ENCODE results near the gene TREM2. TPM values are rescaled to one million over a fixed set of nuclear protein-coding genes. Genes with fewer than 3 reads are reported as not detected.

TREM2 gene
- total RNA-seq, 1 donor from 2014 or later = not detected

DNA sequence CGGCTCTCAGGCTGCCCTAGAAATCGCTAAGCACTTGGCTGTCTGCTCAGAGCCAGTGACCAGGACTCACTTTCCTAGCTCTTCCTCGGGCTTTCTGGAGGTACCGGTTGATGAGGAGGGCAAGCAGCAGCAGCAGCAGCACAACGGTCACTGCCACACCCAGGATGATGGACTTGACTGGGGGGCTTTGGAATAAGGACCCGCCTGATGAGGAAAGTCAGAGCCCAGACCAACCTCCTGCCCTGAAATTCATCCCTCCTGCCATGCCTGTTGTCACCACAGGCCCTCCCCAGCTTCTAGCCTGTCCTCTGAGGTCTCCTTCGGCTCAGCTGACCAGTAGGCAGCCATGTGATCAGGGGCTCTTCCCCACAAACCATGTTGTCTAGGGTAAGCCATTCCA lies 21.8 kb upstream of the TREM2 start:
- no peaks in the 10 kb centered on the region for H3K27me3 ChIP-seq (ENCODE audit: insufficient read depth, low read length)
- no peak overlapping the region for H2AFZ ChIP-seq (ENCODE audit: low read depth, low read length)
- DNase-seq (ENCODE audit: low read depth) = no peak
- Mint-ChIP-seq H3K36me3 (ENCODE audit: low read depth, unreplicated experiment) (no peaks in the 10 kb centered on the region), H3K9me3 (ENCODE audit: unreplicated experiment) (peaks cover 11% of the 10 kb centered on the region), H3K27me3 (ENCODE audit: low read depth, unreplicated experiment) (peaks cover 11% of the 10 kb centered on the region), H3K27ac (ENCODE audit: unreplicated experiment) (no peak overlapping the region), H3K4me3 (ENCODE audit: unreplicated experiment) (no peak overlapping the region), H3K4me1 (ENCODE audit: low read depth, unreplicated experiment) (no peaks in the 10 kb centered on the region)
- H3K4me3 ChIP-seq (ENCODE audit: insufficient read depth, low read depth, low read length) = no peak overlapping the region
- H4K20me1 ChIP-seq (ENCODE audit: insufficient read depth, low read length) = no peaks in the 10 kb centered on the region
- TF ChIP-seq, protein P1, sequence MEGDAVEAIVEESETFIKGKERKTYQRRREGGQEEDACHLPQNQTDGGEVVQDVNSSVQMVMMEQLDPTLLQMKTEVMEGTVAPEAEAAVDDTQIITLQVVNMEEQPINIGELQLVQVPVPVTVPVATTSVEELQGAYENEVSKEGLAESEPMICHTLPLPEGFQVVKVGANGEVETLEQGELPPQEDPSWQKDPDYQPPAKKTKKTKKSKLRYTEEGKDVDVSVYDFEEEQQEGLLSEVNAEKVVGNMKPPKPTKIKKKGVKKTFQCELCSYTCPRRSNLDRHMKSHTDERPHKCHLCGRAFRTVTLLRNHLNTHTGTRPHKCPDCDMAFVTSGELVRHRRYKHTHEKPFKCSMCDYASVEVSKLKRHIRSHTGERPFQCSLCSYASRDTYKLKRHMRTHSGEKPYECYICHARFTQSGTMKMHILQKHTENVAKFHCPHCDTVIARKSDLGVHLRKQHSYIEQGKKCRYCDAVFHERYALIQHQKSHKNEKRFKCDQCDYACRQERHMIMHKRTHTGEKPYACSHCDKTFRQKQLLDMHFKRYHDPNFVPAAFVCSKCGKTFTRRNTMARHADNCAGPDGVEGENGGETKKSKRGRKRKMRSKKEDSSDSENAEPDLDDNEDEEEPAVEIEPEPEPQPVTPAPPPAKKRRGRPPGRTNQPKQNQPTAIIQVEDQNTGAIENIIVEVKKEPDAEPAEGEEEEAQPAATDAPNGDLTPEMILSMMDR (IDR thresholded peaks at IDR 0.05; ENCODE audit: insufficient read depth, low read depth, low read length) = no peak
- TF ChIP-seq EZH2 (IDR thresholded peaks at IDR 0.05; ENCODE audit: insufficient read depth, low read length) = no peak
- H3K27ac ChIP-seq (ENCODE audit: low read depth, low read length) = no peak overlapping the region
- H3K4me1 ChIP-seq (ENCODE audit: insufficient read depth, low read length) = no peaks in the 10 kb centered on the region
- FAIRE-seq = no peak
- no peak overlapping the region for H3K9ac ChIP-seq (ENCODE audit: low read length)
- no peak overlapping the region for H3K4me2 ChIP-seq (ENCODE audit: low read length)
- H3K36me3 ChIP-seq (ENCODE audit: insufficient read depth, low read length) = no peaks in the 10 kb centered on the region
- no peaks in the 10 kb centered on the region for H3K9me3 ChIP-seq (ENCODE audit: insufficient read depth, low read depth, low read length)
- H3K79me2 ChIP-seq (ENCODE audit: insufficient read depth, low read length) = no peaks in the 10 kb centered on the region

DNA sequence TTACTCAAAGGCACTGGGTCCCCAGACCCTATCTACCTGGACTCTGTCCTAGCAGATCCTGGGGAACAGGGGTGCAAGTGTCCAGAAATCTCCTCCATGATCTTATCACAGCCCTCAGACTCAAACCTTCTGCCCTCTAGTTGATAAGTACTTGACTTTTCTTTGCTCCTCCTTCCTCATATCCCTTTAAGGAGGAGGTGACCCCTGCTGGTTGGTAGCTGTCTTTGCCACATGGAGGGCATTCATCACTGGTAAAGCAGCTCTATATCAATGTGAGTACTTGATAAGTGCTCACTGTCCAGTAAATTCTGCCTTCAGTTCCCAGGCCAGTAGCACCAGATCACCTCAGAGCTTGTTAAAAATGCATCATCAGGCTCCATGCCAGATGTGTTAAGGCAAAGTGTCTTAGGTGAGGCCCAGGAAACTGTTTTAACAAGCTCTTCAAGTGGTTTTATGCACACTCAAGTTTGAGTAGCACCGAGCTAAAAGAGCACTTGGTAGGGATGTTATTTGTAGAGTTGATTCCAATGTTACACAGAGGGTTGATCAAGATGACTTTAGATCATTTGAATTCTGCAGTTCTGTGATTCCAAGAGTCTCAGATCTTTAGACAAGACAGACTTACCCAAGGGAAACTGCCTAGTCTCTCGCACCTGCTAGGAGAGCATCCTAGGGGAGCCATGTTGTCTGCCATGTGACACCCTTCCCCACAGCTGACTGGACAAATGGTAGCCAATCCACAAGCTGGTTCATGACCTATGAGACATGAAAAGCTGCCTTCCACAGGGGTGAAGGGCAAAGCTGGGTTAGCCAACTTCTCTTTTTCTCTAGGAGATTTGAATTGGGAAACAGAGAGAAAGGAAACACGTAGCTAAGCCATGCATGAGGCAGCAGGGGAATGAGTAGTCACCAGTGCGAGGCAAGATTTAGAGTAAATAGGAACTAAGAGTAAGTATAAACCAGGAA lies 19.4 kb upstream of the TREM2 start:
- Mint-ChIP-seq H3K9me3 (ENCODE audit: unreplicated experiment) (no peaks in the 10 kb centered on the region), H3K4me1 (ENCODE audit: low read depth, unreplicated experiment) (no peaks in the 10 kb centered on the region), H3K4me3 (ENCODE audit: unreplicated experiment) (no peak overlapping the region), H3K27ac (ENCODE audit: unreplicated experiment) (no peak overlapping the region), H3K27me3 (ENCODE audit: low read depth, unreplicated experiment) (peaks cover 11% of the 10 kb centered on the region), H3K36me3 (ENCODE audit: low read depth, unreplicated experiment) (no peaks in the 10 kb centered on the region)
- no peaks in the 10 kb centered on the region for H3K4me1 ChIP-seq (ENCODE audit: insufficient read depth, low read length)
- H3K27me3 ChIP-seq (ENCODE audit: insufficient read depth, low read length) = no peaks in the 10 kb centered on the region
- H3K4me2 ChIP-seq (ENCODE audit: low read length) = no peak overlapping the region
- H3K9ac ChIP-seq (ENCODE audit: low read length) = no peak overlapping the region
- peak; percentile 18 for DNase-seq (ENCODE audit: low read depth)
- H4K20me1 ChIP-seq (ENCODE audit: insufficient read depth, low read length) = no peaks in the 10 kb centered on the region
- no peak overlapping the region for H2AFZ ChIP-seq (ENCODE audit: low read depth, low read length)
- H3K9me3 ChIP-seq (ENCODE audit: insufficient read depth, low read depth, low read length) = no peaks in the 10 kb centered on the region
- H3K27ac ChIP-seq (ENCODE audit: low read depth, low read length) = no peak overlapping the region
- no peak overlapping the region for H3K4me3 ChIP-seq (ENCODE audit: insufficient read depth, low read depth, low read length)
- no peaks in the 10 kb centered on the region for H3K36me3 ChIP-seq (ENCODE audit: insufficient read depth, low read length)
- TF ChIP-seq EZH2 (IDR thresholded peaks at IDR 0.05; ENCODE audit: insufficient read depth, low read length) = no peak
- TF ChIP-seq, protein P1 (IDR thresholded peaks at IDR 0.05; ENCODE audit: insufficient read depth, low read depth, low read length) = peak; percentile 62
- FAIRE-seq = no peak
- H3K79me2 ChIP-seq (ENCODE audit: insufficient read depth, low read length) = no peaks in the 10 kb centered on the region

DNA sequence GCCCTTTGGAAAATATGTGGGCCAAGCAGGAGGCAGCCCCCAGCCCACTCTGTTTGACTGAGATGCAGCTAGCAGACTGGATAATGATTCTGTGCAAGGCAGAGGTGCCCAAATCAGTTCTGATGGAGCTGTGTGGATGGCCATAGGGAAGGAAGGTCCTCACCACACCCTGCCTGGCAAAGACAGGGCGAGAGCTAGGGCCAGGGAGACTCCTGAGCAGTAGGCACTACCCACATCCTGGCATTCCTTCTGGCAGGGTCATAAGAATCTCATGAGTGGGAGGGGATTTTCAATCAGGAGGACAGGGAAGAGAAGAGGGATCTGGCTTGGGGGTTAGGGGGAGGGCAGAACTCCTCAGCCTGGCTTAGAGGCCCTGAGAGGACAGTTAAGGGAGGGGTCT lies 18.6 kb upstream of the TREM2 start:
- no peak overlapping the region for H3K4me3 Mint-ChIP-seq (ENCODE audit: unreplicated experiment)
- no peak for FAIRE-seq

More for the DNA sequence above, 18.6 kb upstream of the TREM2 start:
- Histone ChIP-seq H2AFZ (ENCODE audit: low read depth, low read length) (no peak overlapping the region), H3K36me3 (ENCODE audit: insufficient read depth, low read length) (no peaks in the 10 kb centered on the region), H3K27ac (ENCODE audit: low read depth, low read length) (no peak overlapping the region), H3K27me3 (ENCODE audit: insufficient read depth, low read length) (peaks cover 2% of the 10 kb centered on the region), H3K9me3 (ENCODE audit: insufficient read depth, low read depth, low read length) (no peaks in the 10 kb centered on the region), H3K4me2 (ENCODE audit: low read length) (no peak overlapping the region), H3K9ac (ENCODE audit: low read length) (no peak overlapping the region), H3K4me3 (ENCODE audit: insufficient read depth, low read depth, low read length) (no peak overlapping the region), H3K4me1 (ENCODE audit: insufficient read depth, low read length) (no peaks in the 10 kb centered on the region), H3K79me2 (ENCODE audit: insufficient read depth, low read length) (no peaks in the 10 kb centered on the region), H4K20me1 (ENCODE audit: insufficient read depth, low read length) (no peaks in the 10 kb centered on the region)
- Mint-ChIP-seq H3K4me1 (ENCODE audit: low read depth, unreplicated experiment) (no peaks in the 10 kb centered on the region), H3K9me3 (ENCODE audit: unreplicated experiment) (no peaks in the 10 kb centered on the region), H3K27ac (ENCODE audit: unreplicated experiment) (no peak overlapping the region), H3K27me3 (ENCODE audit: low read depth, unreplicated experiment) (peaks cover 18% of the 10 kb centered on the region), H3K36me3 (ENCODE audit: low read depth, unreplicated experiment) (no peaks in the 10 kb centered on the region)
- DNase-seq (ENCODE audit: low read depth) = no peak
- TF ChIP-seq, protein P1 (IDR thresholded peaks at IDR 0.05; ENCODE audit: insufficient read depth, low read depth, low read length) = no peak
- no peak for TF ChIP-seq EZH2 (IDR thresholded peaks at IDR 0.05; ENCODE audit: insufficient read depth, low read length)

Data from astrocyte (in vitro differentiated cells and primary cell).